Heart left ventricle (tissue), 16 donors: ENCODE results near the gene EFNA5. TPM values are rescaled to one million over a fixed set of nuclear protein-coding genes. Genes with fewer than 3 reads are reported as not detected.

Experiments
- ATAC-seq, 4 donors: fragments of 200-7000 bp; cut with Tn5 transposase; one replicate each; pipeline ENCODE4 v1.9.1; 2020 to 2022; ENCODE audit warnings: moderate library complexity in 4 of 4, mild to moderate bottlenecking in 3 of 4, moderate number of reproducible peaks in 1 of 4
- DNase-seq, 5 donors: peaks; one replicate each; pipeline ENCODE4 v3.0.0-alpha.2; 2020
- H3K27ac ChIP-seq, 12 donors: fragments of 200-600 bp; sonication (generic) in 4 of 12; one replicate each; pipeline versions ENCODE4 v1.5.0 to v1.8.0; 2016 to 2022; ENCODE audit warnings: mild to moderate bottlenecking in 2 of 12
- H3K27me3 ChIP-seq, 9 donors: fragments of 200-600 bp; sonication (generic) in 2 of 9; one replicate each; pipeline versions ENCODE4 v1.5.1 to v1.8.0; 2016 to 2022; ENCODE audit warnings: mild to moderate bottlenecking in 3 of 9
- H3K36me3 ChIP-seq, 9 donors: fragments of 200-600 bp; sonication (generic) in 2 of 9; one replicate each; pipeline versions ENCODE4 v1.5.0 to v1.8.0; 2018 to 2022; ENCODE audit warnings: mild to moderate bottlenecking in 2 of 9
- H3K4me1 ChIP-seq, 12 donors: fragments of 200-600 bp; sonication (generic) in 4 of 12; one replicate each; pipeline versions ENCODE4 v1.5.0 to v1.8.0; 2016 to 2022; ENCODE audit warnings: mild to moderate bottlenecking in 3 of 12
- H3K4me3 ChIP-seq, 12 donors: fragments of 200-600 bp; sonication (generic) in 4 of 12; one replicate each; pipeline versions ENCODE4 v1.5.0 to v1.8.0; 2017 to 2022; ENCODE audit warnings: mild to moderate bottlenecking in 9 of 12, moderate library complexity in 4 of 12
- H3K9me3 ChIP-seq, 12 donors: fragments of 200-600 bp; sonication (generic) in 4 of 12; one replicate each; pipeline versions ENCODE4 v1.5.0 to v1.8.0; 2016 to 2022; ENCODE audit warnings: mild to moderate bottlenecking in 1 of 12
- CTCF ChIP-seq, 12 donors: fragments of 200-600 bp; sonication (generic) in 4 of 12; IDR thresholded peaks; one replicate each; pipeline versions ENCODE4 v1.5.0 to v1.8.0; 2018 to 2022; ENCODE audit warnings: antibody characterized with exemption in 12 of 12, mild to moderate bottlenecking in 5 of 12
- POLR2A ChIP-seq, 2 donors: fragments of 450-650 bp; IDR thresholded peaks; one replicate each; pipeline ENCODE4 v1.6.1; 2017; ENCODE audit warnings: antibody characterized with exemption in 2 of 2, mild to moderate bottlenecking in 2 of 2, moderate library complexity in 2 of 2
- WGBS, 4 donors: extraction: QIAGEN DNeasy Blood & Tissue Kit in 2 of 4; methylation state at CpG; one replicate each; pipeline versions ENCODE4 v1.1.5 to v1.1.7; 2013 to 2018; 5-methylcytosine and 5-hydroxymethylcytosine counted together
- intact Hi-C, 10 donors: fragments of 100-400 bp; cut with DNase I; formaldehyde crosslinking; loops; one replicate each; pipeline versions ENCODE4 v1.11.1 to v1.14.2; 2022
- polyA plus RNA-seq, 2 donors: library from polyadenylated mRNA; stranded (reverse); fragments of 200-250 nt; gene quantifications; one replicate each; pipeline ENCODE4 v1.2.3, GENCODE V29; 2013
- total RNA-seq, 9 donors: library from RNA; depleted of rRNA in 2 of 9; stranded (reverse); fragments of >200 nt in 2 of 9; fragmentation: NEBNext Ultra II Directional in 3 of 9; extraction: Animal tissue kit (Norgen Biotek cat#: 25700) in 3 of 9; gene quantifications; one replicate each; pipeline versions ENCODE4 v1.1.0 to v1.2.4, GENCODE V29; 2016 to 2023
- donor health status: ischemic (EF 13 %, LVEDD 7.1; RV severe dilation, severe dysfunction).
- donor health status: healthy with polysubstance abuse.
- donor health status: DM: no; HTN: yes; CAD: no.
- donor health status: DM: no; HTN: no; CAD: no.
- donor health status: ischemic (EF 25% LVEDD 6.9; RV normal size, moderate dysfunction).
- donor health status: ischemic (EF 25% LVEDD 5.7; RV mildly dilated, moderate dysfunction).
- donor health status: healthy.
- donor health status: DM: yes; HTN: yes; CAD: no.
- donor health status: ischemic (EF 35%, LVEDD 5.7; RV mildly dilated, moderate dysfunction).
- donor health status: nonischemic (EF 11% LVEDD 7.7; RV severe dilation, severe dysfunction).
- donor health status: DM: yes; HTN: yes; CAD: no.
- donor health status: PGD.
- donor health status: ischemic (EF 29% LVEDD 5.4; RV normal size, mild dysfunction).
- donor health status: nonischemic (EF 23%, LVEDD 6.1; RV moderate dilation, normal function).

Gene EFNA5
- total and polyA plus RNA-seq, 11 donors = 6.1 to 58.4 (median 28.3) TPM

GRCh38 chr5:107526270-107526937 is 144.3 kb downstream of the EFNA5 start:
- Histone ChIP-seq H3K9me3 (no peaks in the 10 kb centered on the region), H3K4me3 (no peak overlapping the region), H3K27ac (peak overlapping the region in 2 of 12 donors; percentile 0 to 22), H3K4me1 (peaks cover 0 to 20% (median 5%) of the 10 kb centered on the region in 12 donors), H3K27me3 (no peaks in the 10 kb centered on the region), H3K36me3 (no peaks in the 10 kb centered on the region)
- ATAC-seq (no peak), DNase-seq (no peak)
- intact Hi-C loops = no loop called here
- TF ChIP-seq CTCF (IDR thresholded peaks at IDR 0.05) (no peak), POLR2A (IDR thresholded peaks at IDR 0.05) (no peak)

- WGBS, 4 donors = 93 to 95% (median 94%) methylated on average over 2 of the region's 2 CpGs
- H3K27ac ChIP-seq = no peak overlapping the region
- no peaks in the 10 kb centered on the region for H3K27me3 ChIP-seq
- peaks cover 0 to 21% (median 4%) of the 10 kb centered on the region in 12 donors for H3K4me1 ChIP-seq
- no peak for ATAC-seq
- H3K4me3 ChIP-seq = no peak overlapping the region
- intact Hi-C loops = no loop called here
- no peak for TF ChIP-seq POLR2A (IDR thresholded peaks at IDR 0.05)
- TF ChIP-seq CTCF (IDR thresholded peaks at IDR 0.05) = no peak
- no peaks in the 10 kb centered on the region for H3K9me3 ChIP-seq
- no peaks in the 10 kb centered on the region for H3K36me3 ChIP-seq
- DNase-seq = no peak
Measured at GRCh38 chr5:107524111-107524510, 146.6 kb downstream of the EFNA5 start.

- no peak for ATAC-seq
- intact Hi-C loops = no loop called here
- no peak for TF ChIP-seq CTCF (IDR thresholded peaks at IDR 0.05)
Measured at GRCh38 chr5:107523029-107523680, 147.6 kb downstream of the EFNA5 start.

GRCh38 chr5:107522456-107522855 is 148.3 kb downstream of the EFNA5 start:
- Histone ChIP-seq H3K27ac (no peak overlapping the region), H3K4me1 (peaks cover 0 to 25% (median 4%) of the 10 kb centered on the region in 12 donors), H3K9me3 (no peaks in the 10 kb centered on the region), H3K27me3 (no peaks in the 10 kb centered on the region), H3K36me3 (no peaks in the 10 kb centered on the region), H3K4me3 (no peak overlapping the region)
- 70 to 88% (median 81%) methylated on average over 4 of the region's 4 CpGs for WGBS, 4 donors
- TF ChIP-seq POLR2A (IDR thresholded peaks at IDR 0.05) (no peak), CTCF (IDR thresholded peaks at IDR 0.05) (no peak)
- ATAC-seq (no peak), DNase-seq (no peak)
- intact Hi-C loops = no loop called here

More at GRCh38 chr5:107523029-107523680, 147.6 kb downstream of the EFNA5 start:
- DNase-seq = no peak
- Histone ChIP-seq H3K4me1 (peaks cover 0 to 25% (median 4%) of the 10 kb centered on the region in 12 donors), H3K9me3 (no peaks in the 10 kb centered on the region), H3K27ac (no peak overlapping the region), H3K4me3 (no peak overlapping the region), H3K36me3 (no peaks in the 10 kb centered on the region), H3K27me3 (no peaks in the 10 kb centered on the region)
- WGBS, 4 donors = 63 to 71% (median 66%) methylated on average over 5 of the region's 5 CpGs
